Tibial nerve (tissue), 4 donors: ENCODE measurements around the gene PPIL3. TPM values are rescaled to one million over a fixed set of nuclear protein-coding genes. Genes with fewer than 3 reads are reported as not detected.

ENCODE experiments used
- DNase-seq, 2 donors: peaks; one replicate each; pipeline ENCODE4 v3.0.0-alpha.2; 2019; ENCODE audit warnings: low spot score in 2 of 2
- H3K27ac ChIP-seq, 4 donors: fragments of 200-600 bp; sonication (generic) in 3 of 4; one replicate each; pipeline ENCODE4 v1.5.1; 2017 to 2019; ENCODE audit warnings: mild to moderate bottlenecking in 1 of 4
- H3K27me3 ChIP-seq, 2 donors: fragments of 200-600 bp; sonication (generic) in 1 of 2; one replicate each; pipeline versions ENCODE4 v1.5.1 to v1.6.0; 2017 to 2019
- H3K36me3 ChIP-seq, 3 donors: fragments of 200-600 bp; sonication (generic); one replicate each; pipeline ENCODE4 v1.5.1; 2018 to 2019
- H3K4me1 ChIP-seq, 4 donors: fragments of 200-600 bp; sonication (generic) in 3 of 4; one replicate each; pipeline ENCODE4 v1.5.1; 2017 to 2019
- H3K4me3 ChIP-seq, 4 donors: fragments of 200-600 bp; sonication (generic) in 3 of 4; one replicate each; pipeline ENCODE4 v1.5.1; 2017 to 2019; ENCODE audit warnings: mild to moderate bottlenecking in 1 of 4, moderate library complexity in 1 of 4
- H3K9me3 ChIP-seq, 4 donors: fragments of 200-600 bp; sonication (generic) in 3 of 4; one replicate each; pipeline ENCODE4 v1.5.1; 2017 to 2019
- EP300 ChIP-seq, 2 donors: sonication (generic); formaldehyde crosslinking; IDR thresholded peaks; one replicate each; pipeline ENCODE4 v1.6.1; 2017; ENCODE audit warnings: antibody characterized with exemption in 2 of 2, mild to moderate bottlenecking in 1 of 2
- POLR2A ChIP-seq, 2 donors: fragments of 450-650 bp; IDR thresholded peaks; one replicate each; pipeline ENCODE4 v1.6.1; 2017; ENCODE audit warnings: antibody characterized with exemption in 2 of 2, mild to moderate bottlenecking in 2 of 2, moderate library complexity in 2 of 2
- WGBS, 2 donors: methylation state at CpG; one replicate each; pipeline ENCODE4 v1.1.5; 2018; 5-methylcytosine and 5-hydroxymethylcytosine counted together
- total RNA-seq, 4 donors: library from RNA; depleted of rRNA; stranded (reverse); fragments of >200 nt; gene quantifications; one replicate each; pipeline ENCODE4 v1.1.0, GENCODE V29; 2016
- TF ChIP-seq, protein P1 (sequence below), 5 experiments: fragments of 200-600 bp in 3 of 5; fragments of 450-650 bp in 2 of 5; sonication (generic) in 3 of 5; IDR thresholded peaks; one replicate each; pipeline ENCODE4 v1.5.1; 2016 to 2019; ENCODE audit warnings: antibody characterized with exemption in 5 of 5, mild to moderate bottlenecking in 3 of 5, moderate library complexity in 2 of 5

The PPIL3 gene
- total RNA-seq, 4 donors from 2014 or later, result 24.6 to 119 (median 30.3) TPM

DNA sequence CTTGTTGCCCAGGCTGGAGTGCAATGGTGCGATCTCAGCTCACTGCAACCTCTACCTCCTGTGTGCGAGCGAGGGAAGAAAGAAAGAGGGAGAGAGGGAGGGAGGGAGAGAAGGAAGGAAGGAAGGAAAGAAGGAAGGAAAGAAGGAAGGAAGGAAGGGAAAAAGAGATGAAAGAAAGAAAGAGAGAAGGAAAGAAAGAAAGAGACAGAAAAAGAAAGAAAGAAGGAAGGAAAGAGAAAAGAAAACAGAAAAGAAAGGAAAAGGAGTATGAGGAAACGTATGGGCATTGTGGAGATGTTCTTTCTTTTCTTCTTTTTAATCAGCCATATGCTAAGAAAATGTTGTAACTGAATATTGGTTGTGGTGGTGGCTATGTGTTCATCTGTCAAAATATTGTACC, 40.9 kb downstream of the PPIL3 start:
- Histone ChIP-seq H3K27me3 (no peaks in the 10 kb centered on the region), H3K9me3 (no peaks in the 10 kb centered on the region), H3K27ac (no peak overlapping the region), H3K36me3 (peaks cover 10 to 29% (median 11%) of the 10 kb centered on the region in 3 donors), H3K4me3 (no peak overlapping the region), H3K4me1 (no peaks in the 10 kb centered on the region)
- no peak for DNase-seq
- TF ChIP-seq, protein P1, sequence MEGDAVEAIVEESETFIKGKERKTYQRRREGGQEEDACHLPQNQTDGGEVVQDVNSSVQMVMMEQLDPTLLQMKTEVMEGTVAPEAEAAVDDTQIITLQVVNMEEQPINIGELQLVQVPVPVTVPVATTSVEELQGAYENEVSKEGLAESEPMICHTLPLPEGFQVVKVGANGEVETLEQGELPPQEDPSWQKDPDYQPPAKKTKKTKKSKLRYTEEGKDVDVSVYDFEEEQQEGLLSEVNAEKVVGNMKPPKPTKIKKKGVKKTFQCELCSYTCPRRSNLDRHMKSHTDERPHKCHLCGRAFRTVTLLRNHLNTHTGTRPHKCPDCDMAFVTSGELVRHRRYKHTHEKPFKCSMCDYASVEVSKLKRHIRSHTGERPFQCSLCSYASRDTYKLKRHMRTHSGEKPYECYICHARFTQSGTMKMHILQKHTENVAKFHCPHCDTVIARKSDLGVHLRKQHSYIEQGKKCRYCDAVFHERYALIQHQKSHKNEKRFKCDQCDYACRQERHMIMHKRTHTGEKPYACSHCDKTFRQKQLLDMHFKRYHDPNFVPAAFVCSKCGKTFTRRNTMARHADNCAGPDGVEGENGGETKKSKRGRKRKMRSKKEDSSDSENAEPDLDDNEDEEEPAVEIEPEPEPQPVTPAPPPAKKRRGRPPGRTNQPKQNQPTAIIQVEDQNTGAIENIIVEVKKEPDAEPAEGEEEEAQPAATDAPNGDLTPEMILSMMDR (IDR thresholded peaks at IDR 0.05), result no peak
- TF ChIP-seq EP300 (IDR thresholded peaks at IDR 0.05) (no peak), POLR2A (IDR thresholded peaks at IDR 0.05) (no peak)
- 79 to 88% methylated on average over 4 of the region's 4 CpGs for WGBS, 2 donors

DNA sequence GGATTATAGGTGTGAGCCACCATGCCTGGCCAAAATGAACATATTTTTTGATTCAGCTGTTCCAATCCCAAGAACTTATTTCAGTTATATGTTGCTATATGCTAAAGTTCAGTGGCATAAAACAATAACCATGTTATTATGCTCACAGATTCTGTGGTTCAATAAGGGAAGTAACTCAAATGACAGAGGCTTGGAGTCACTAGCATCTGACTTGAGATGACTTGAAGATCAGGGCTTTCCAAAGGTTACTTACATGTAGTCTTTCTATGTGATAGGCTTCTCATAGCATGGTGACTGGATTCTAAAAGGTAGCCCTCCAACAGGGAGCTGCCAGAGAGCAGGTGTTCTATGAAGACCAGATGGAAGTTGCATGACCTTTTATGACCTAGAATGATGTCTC, 41.6 kb downstream of the PPIL3 start:
- Histone ChIP-seq H3K27ac (no peak overlapping the region), H3K4me1 (no peaks in the 10 kb centered on the region), H3K9me3 (no peaks in the 10 kb centered on the region), H3K36me3 (peaks cover 4 to 22% (median 9%) of the 10 kb centered on the region in 3 donors), H3K4me3 (no peak overlapping the region), H3K27me3 (no peaks in the 10 kb centered on the region)
- DNase-seq, result no peak
- no peak for TF ChIP-seq EP300 (IDR thresholded peaks at IDR 0.05)
- TF ChIP-seq, protein P1 (IDR thresholded peaks at IDR 0.05), result no peak
- TF ChIP-seq POLR2A (IDR thresholded peaks at IDR 0.05), result no peak

DNA sequence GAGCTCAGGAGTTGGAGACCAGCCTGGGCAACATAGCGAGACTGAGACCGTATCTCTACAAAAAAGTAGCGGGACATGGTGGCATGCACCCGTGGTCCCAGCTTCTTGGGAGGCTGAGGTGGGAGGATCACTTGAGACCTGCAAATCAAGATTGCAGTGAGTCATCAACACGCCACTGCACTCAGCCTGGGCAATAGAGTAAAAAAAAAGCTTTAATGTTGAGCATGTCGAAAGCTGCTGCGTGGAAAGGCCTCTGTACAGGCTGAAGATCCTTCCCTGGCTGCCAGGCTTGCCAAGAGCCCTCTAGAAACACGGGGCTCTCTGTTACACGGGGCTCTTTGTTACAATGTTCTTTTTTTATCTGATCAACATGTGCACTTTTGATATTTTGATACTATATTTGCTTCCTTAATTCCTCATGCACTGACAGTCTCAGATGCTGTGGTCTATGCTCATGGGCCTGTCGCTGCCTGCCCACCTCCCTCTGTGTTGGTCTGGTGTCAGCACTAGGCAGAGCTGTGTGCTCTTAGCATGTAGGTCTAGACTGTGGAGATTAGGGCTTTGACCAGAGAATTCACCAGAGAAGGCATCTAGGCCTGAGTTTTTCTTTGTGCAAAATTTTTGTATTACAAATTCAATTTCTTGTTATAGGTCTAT, 43.1 kb downstream of the PPIL3 start:
- WGBS, 2 donors, result 81 to 84% methylated on average over 10 of the region's 10 CpGs
- no peaks in the 10 kb centered on the region for H3K4me1 ChIP-seq
- H3K27me3 ChIP-seq, result no peaks in the 10 kb centered on the region
- H3K9me3 ChIP-seq, result no peaks in the 10 kb centered on the region
- no peak overlapping the region for H3K27ac ChIP-seq
- H3K4me3 ChIP-seq, result no peak overlapping the region
- TF ChIP-seq, protein P1 (IDR thresholded peaks at IDR 0.05), result no peak
- TF ChIP-seq EP300 (IDR thresholded peaks at IDR 0.05), result no peak
- TF ChIP-seq POLR2A (IDR thresholded peaks at IDR 0.05), result no peak
- no peak for DNase-seq
- H3K36me3 ChIP-seq, result peaks cover 0 to 7% (median 0%) of the 10 kb centered on the region in 3 donors

DNA sequence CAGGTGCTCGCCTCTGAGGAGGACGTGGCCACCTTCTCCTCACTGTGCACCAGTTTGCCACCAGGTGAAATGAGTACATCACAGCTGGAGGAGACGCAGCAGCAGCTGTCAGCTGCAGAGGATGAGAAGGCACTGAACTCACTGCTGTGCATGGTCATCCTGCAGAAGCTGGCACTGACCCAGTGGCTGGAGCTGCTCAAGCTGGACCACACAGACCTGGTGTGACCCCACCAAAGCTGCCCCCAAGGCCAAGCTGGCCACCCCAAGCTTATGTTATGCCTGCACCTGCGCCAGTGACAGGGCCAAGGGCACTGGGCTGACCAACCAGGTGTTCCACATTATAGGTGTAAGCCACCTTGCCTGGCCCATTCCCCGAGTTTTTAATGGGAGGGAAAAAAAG, 43.7 kb downstream of the PPIL3 start:
- Histone ChIP-seq H3K9me3 (no peaks in the 10 kb centered on the region), H3K27me3 (no peaks in the 10 kb centered on the region), H3K4me1 (no peaks in the 10 kb centered on the region), H3K27ac (no peak overlapping the region), H3K36me3 (peaks cover 0 to 1% (median 0%) of the 10 kb centered on the region in 3 donors), H3K4me3 (no peak overlapping the region)
- TF ChIP-seq EP300 (IDR thresholded peaks at IDR 0.05), result no peak
- TF ChIP-seq, protein P1 (IDR thresholded peaks at IDR 0.05), result no peak
- TF ChIP-seq POLR2A (IDR thresholded peaks at IDR 0.05), result no peak
- WGBS, 2 donors, result 88 to 97% methylated on average over 4 to 5 of the region's 5 CpGs
- no peak for DNase-seq

DNA sequence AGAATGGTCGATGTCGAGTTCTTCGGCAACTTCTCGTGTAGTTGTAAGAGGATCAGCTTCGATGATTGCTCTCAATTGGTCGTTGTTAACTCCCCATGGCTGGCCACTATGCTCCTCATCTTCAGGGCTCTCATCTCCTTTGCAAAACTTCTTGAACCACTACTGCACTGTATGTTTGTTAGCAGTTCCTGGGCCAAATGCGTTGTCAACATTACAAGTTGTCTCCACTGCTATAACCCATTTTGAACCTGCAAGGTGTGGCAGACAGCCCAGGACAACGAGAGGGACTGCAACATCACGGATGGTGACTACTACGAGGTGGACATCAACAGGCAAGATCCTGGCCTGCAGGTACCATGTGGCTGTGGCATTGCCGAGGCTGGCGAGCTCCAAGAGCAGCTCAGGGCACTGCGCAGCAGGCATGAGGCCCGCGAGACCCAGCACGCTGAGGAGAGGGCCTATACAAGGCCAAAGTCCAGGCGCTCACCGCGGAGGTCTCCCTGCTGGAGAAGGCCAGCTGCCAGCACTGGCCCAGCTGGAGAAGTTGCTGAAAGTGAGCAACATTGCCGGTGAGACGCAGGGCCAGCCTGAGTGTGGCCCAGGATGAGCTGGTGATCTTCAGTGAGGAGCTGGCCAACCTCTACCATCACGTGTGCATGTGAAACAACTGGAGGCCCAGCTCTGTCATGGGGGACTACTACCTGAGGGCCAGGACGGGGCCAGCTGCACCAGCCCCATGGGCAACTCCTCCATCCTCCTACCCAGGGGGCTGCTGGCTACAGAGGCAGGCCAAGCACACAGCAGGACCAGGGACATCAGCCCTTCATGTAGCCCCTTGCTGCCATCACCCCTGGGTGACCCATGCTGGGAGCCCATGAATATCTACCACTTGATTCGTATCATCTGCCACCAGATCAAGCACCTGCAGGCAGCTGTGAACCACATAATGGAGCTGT, 44.6 kb downstream of the PPIL3 start:
- no peaks in the 10 kb centered on the region for H3K4me1 ChIP-seq
- H3K36me3 ChIP-seq, result no peaks in the 10 kb centered on the region
- DNase-seq, result no peak
- no peak overlapping the region for H3K4me3 ChIP-seq
- TF ChIP-seq, protein P1 (IDR thresholded peaks at IDR 0.05), result no peak
- TF ChIP-seq POLR2A (IDR thresholded peaks at IDR 0.05) (no peak), EP300 (IDR thresholded peaks at IDR 0.05) (no peak)
- H3K27me3 ChIP-seq, result no peaks in the 10 kb centered on the region
- H3K27ac ChIP-seq, result no peak overlapping the region
- WGBS, 2 donors, result 91 to 92% methylated on average over 24 of the region's 24 CpGs
- H3K9me3 ChIP-seq, result no peaks in the 10 kb centered on the region
